Head of caudate nucleus (tissue), 42 donors: ENCODE measurements around the gene NGLY1.

Source experiments
- DNase-seq, 42 donors: peaks; one replicate each; pipeline versions ENCODE4 v3.0.0 to v3.0.0-alpha.2; 2020 to 2021; ENCODE audit warnings: mixed read lengths in 7 of 42
- intact Hi-C: fragments of 100-400 bp; cut with DNase I; formaldehyde crosslinking; loops from one replicate; pipeline ENCODE4 v1.15.0; 2022

Gene NGLY1

GRCh38 chr3:25787689-25788088 is 4.4 kb upstream of the NGLY1 start:
- no peak for DNase-seq
- intact Hi-C loops, result no loop called here

GRCh38 chr3:25785826-25786225 is 2.6 kb upstream of the NGLY1 start:
- intact Hi-C loops, result no loop called here
- no peak for DNase-seq

- DNase-seq, result no peak
- intact Hi-C loops, result no loop called here
These were observed 1.7 kb upstream of the NGLY1 start for GRCh38 chr3:25784971-25785370.

GRCh38 chr3:25783661-25784512 is 644 bp upstream of the NGLY1 start:
- peak in 30 of 42 donors; percentile 6 to 78 (median 57) for DNase-seq
- intact Hi-C loops, result loop anchor here (2.0 kb wide), 1 partner anchor 119 kb away; the partner anchor contains the start of gene TOP2B

GRCh38 chr3:25782636-25782937 is 656 bp downstream of the NGLY1 start:
- DNase-seq, result peak in 1 of 42 donors; percentile 20
- intact Hi-C loops, result loop anchor here (2.0 kb wide), 1 partner anchor 118 kb away; the partner anchor contains the start of gene TOP2B

GRCh38 chr3:25781758-25782594 is 1.3 kb downstream of the NGLY1 start:
- intact Hi-C loops, result loop anchor here (2.0 kb wide), 1 partner anchor 117 kb away; the partner anchor contains the start of gene TOP2B
- DNase-seq, result no peak

- intact Hi-C loops, result no loop called here
- no peak for DNase-seq
These were observed 2.0 kb downstream of the NGLY1 start for GRCh38 chr3:25781145-25781757.

- no peak for DNase-seq
- intact Hi-C loops, result no loop called here
These were observed 2.6 kb downstream of the NGLY1 start for GRCh38 chr3:25780618-25781017.

- no peak for DNase-seq
- intact Hi-C loops, result no loop called here
These were observed 7.3 kb downstream of the NGLY1 start for GRCh38 chr3:25775936-25776335.

- DNase-seq, result no peak
- intact Hi-C loops, result no loop called here
These were observed 14.4 kb downstream of the NGLY1 start for GRCh38 chr3:25768851-25769250.

GRCh38 chr3:25751725-25752124 is 31.5 kb downstream of the NGLY1 start:
- DNase-seq, result no peak
- intact Hi-C loops, result no loop called here

GRCh38 chr3:25751048-25751447 is 32.2 kb downstream of the NGLY1 start:
- DNase-seq, result no peak
- intact Hi-C loops, result no loop called here

- intact Hi-C loops, result no loop called here
- no peak for DNase-seq
These were observed 34.1 kb downstream of the NGLY1 start for GRCh38 chr3:25749031-25749581.

GRCh38 chr3:25748189-25748588 is 35.1 kb downstream of the NGLY1 start:
- DNase-seq, result no peak
- intact Hi-C loops, result no loop called here

GRCh38 chr3:25747033-25747432 is 36.2 kb downstream of the NGLY1 start:
- DNase-seq, result no peak
- intact Hi-C loops, result no loop called here

- no peak for DNase-seq
- intact Hi-C loops, result no loop called here
These were observed 38.8 kb downstream of the NGLY1 start for GRCh38 chr3:25744470-25744869.

GRCh38 chr3:25728101-25728500 is 55.1 kb downstream of the NGLY1 start:
- DNase-seq, result no peak
- intact Hi-C loops, result no loop called here

GRCh38 chr3:25727316-25727715 is 55.9 kb downstream of the NGLY1 start:
- DNase-seq, result no peak
- intact Hi-C loops, result no loop called here

- intact Hi-C loops, result no loop called here
- DNase-seq, result peak in 13 of 42 donors; percentile 1 to 40 (median 22)
These were observed 57.4 kb downstream of the NGLY1 start for GRCh38 chr3:25725810-25726209.
